Liver (tissue), 9 donors: ENCODE results near the gene CDON. TPM values are rescaled to one million over a fixed set of nuclear protein-coding genes. Genes with fewer than 3 reads are reported as not detected.

Experiments used
- DNase-seq: peaks from one replicate; pipeline ENCODE4 v3.0.0-alpha.2; 2017; ENCODE audit warnings: low spot score
- H3K27ac ChIP-seq, 2 donors: one replicate each; pipeline ENCODE4 v1.7.0; 2013; ENCODE audit warnings: inconsistent platforms in 2 of 2, low read length in 2 of 2, control low read depth in 1 of 2, low read depth in 1 of 2, mild to moderate bottlenecking in 1 of 2
- H3K27me3 ChIP-seq, 4 donors: one replicate each; pipeline versions ENCODE4 v1.6.1 to v1.7.0; 2013; ENCODE audit warnings: low read length in 3 of 4, inconsistent platforms in 1 of 4, mild to moderate bottlenecking in 1 of 4, moderate library complexity in 1 of 4; ENCODE audit not compliant: control insufficient read depth in 4 of 4, insufficient read depth in 4 of 4
- H3K36me3 ChIP-seq, 4 donors: one replicate each; pipeline versions ENCODE4 v1.6.1 to v1.7.0; 2013; ENCODE audit warnings: low read length in 3 of 4, mild to moderate bottlenecking in 3 of 4, low read depth in 1 of 4, moderate library complexity in 1 of 4; ENCODE audit not compliant: control insufficient read depth in 4 of 4, insufficient read depth in 3 of 4
- H3K4me1 ChIP-seq, 4 donors: one replicate each; pipeline versions ENCODE4 v1.6.1 to v1.7.0; 2013; ENCODE audit warnings: low read length in 3 of 4, mild to moderate bottlenecking in 3 of 4, moderate library complexity in 1 of 4; ENCODE audit not compliant: control insufficient read depth in 4 of 4, insufficient read depth in 4 of 4
- H3K4me3 ChIP-seq, 3 donors: one replicate each; pipeline versions ENCODE4 v1.6.1 to v1.7.0; 2013; ENCODE audit warnings: low read length in 3 of 3, control low read depth in 1 of 3, low read depth in 1 of 3, mild to moderate bottlenecking in 1 of 3
- H3K9ac ChIP-seq, 2 donors: one replicate each; pipeline ENCODE4 v1.7.0; 2013; ENCODE audit warnings: low read length in 2 of 2, mild to moderate bottlenecking in 2 of 2, moderate library complexity in 2 of 2, control low read depth in 1 of 2, low read depth in 1 of 2
- H3K9me3 ChIP-seq, 4 donors: one replicate each; pipeline versions ENCODE4 v1.6.1 to v1.7.0; 2013; ENCODE audit warnings: low read length in 3 of 4; ENCODE audit not compliant: control insufficient read depth in 4 of 4
- ATF3 ChIP-seq: IDR thresholded peaks from 2 replicates; pipeline ENCODE4 v1.6.1; 2016; ENCODE audit warnings: antibody characterized with exemption
- FOXA1 ChIP-seq: IDR thresholded peaks from 2 replicates; pipeline ENCODE4 v1.6.1; 2016; ENCODE audit warnings: antibody characterized with exemption
- FOXA2 ChIP-seq: IDR thresholded peaks from 2 replicates; pipeline ENCODE4 v1.6.1; 2016; ENCODE audit warnings: antibody characterized with exemption
- GABPA ChIP-seq, 2 donors: IDR thresholded peaks in 1 of 2; conservative IDR thresholded peaks in 1 of 2; 2 replicates each; pipeline ENCODE4 v1.6.1; 2016; ENCODE audit warnings: antibody characterized with exemption in 2 of 2, mild to moderate bottlenecking in 1 of 2, moderate library complexity in 1 of 2
- HNF4A ChIP-seq, 2 donors: conservative IDR thresholded peaks; 2 replicates each; pipeline ENCODE4 v1.6.1; 2016; ENCODE audit warnings: antibody characterized with exemption in 2 of 2, mild to moderate bottlenecking in 2 of 2
- HNF4G ChIP-seq: IDR thresholded peaks from 2 replicates; pipeline ENCODE4 v1.6.1; 2016; ENCODE audit warnings: antibody characterized with exemption
- JUND ChIP-seq, 2 donors: IDR thresholded peaks; 2 replicates each; pipeline ENCODE4 v1.6.1; 2016; ENCODE audit warnings: antibody characterized with exemption in 2 of 2
- MAX ChIP-seq: IDR thresholded peaks from 2 replicates; pipeline ENCODE4 v1.6.1; 2016; ENCODE audit warnings: antibody characterized with exemption
- NR2F2 ChIP-seq: IDR thresholded peaks from 2 replicates; pipeline ENCODE4 v1.6.1; 2016; ENCODE audit warnings: antibody characterized with exemption
- RXRA ChIP-seq, 2 donors: IDR thresholded peaks; 2 replicates each; pipeline ENCODE4 v1.6.1; 2017 to 2018; ENCODE audit warnings: antibody characterized with exemption in 2 of 2, mild to moderate bottlenecking in 1 of 2
- TAF1 ChIP-seq: conservative IDR thresholded peaks from 2 replicates; pipeline ENCODE4 v1.6.1; 2016; ENCODE audit warnings: antibody characterized with exemption, mild to moderate bottlenecking
- WGBS: extraction: QIAGEN DNeasy Blood & Tissue Kit; methylation state at CpG from one replicate; pipeline ENCODE4 v1.1.7; 2013; 5-methylcytosine and 5-hydroxymethylcytosine counted together
- polyA plus RNA-seq, 2 donors: library from polyadenylated mRNA; stranded (reverse) in 1 of 2; unstranded in 1 of 2; fragments of 200-250 nt in 1 of 2; fragments of >200 nt in 1 of 2; fragmentation: Nextera tagmentation in 1 of 2; extraction: Ambion mirVana in 1 of 2; gene quantifications; one replicate each; pipeline versions ENCODE4 v1.2.1 to v1.2.3, GENCODE V29; 2013 to 2015
- total RNA-seq, 2 donors: library from RNA; depleted of rRNA; stranded (reverse); fragments of >200 nt; gene quantifications; one replicate each; pipeline ENCODE4 v1.2.3, GENCODE V29; 2014
- TF ChIP-seq, protein P1 (sequence below): fragments of 150-350 bp; IDR thresholded peaks from 2 replicates; pipeline ENCODE4 v1.5.1; 2017; ENCODE audit warnings: improper control_type of control experiment, low read depth, low read length; ENCODE audit not compliant: missing input control
- donor health status: healthy.
- donor health status: healthy.
- donor health status: healthy.
- donor health status: healthy.
- donor health status: healthy.

CDON gene
- total and polyA plus RNA-seq, 4 donors: 0.69 to 7.4 (median 3.9) TPM

- TF ChIP-seq, protein P1, sequence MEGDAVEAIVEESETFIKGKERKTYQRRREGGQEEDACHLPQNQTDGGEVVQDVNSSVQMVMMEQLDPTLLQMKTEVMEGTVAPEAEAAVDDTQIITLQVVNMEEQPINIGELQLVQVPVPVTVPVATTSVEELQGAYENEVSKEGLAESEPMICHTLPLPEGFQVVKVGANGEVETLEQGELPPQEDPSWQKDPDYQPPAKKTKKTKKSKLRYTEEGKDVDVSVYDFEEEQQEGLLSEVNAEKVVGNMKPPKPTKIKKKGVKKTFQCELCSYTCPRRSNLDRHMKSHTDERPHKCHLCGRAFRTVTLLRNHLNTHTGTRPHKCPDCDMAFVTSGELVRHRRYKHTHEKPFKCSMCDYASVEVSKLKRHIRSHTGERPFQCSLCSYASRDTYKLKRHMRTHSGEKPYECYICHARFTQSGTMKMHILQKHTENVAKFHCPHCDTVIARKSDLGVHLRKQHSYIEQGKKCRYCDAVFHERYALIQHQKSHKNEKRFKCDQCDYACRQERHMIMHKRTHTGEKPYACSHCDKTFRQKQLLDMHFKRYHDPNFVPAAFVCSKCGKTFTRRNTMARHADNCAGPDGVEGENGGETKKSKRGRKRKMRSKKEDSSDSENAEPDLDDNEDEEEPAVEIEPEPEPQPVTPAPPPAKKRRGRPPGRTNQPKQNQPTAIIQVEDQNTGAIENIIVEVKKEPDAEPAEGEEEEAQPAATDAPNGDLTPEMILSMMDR: no peak
- TF ChIP-seq FOXA2 (no peak), HNF4G (no peak), FOXA1 (no peak), HNF4A (conservative IDR thresholded peaks at IDR 0.05) (no peak), NR2F2 (no peak), ATF3 (no peak), MAX (no peak), RXRA (IDR thresholded peaks at IDR 0.05) (no peak)
- Histone ChIP-seq H3K27me3 (no peaks in the 10 kb centered on the region), H3K9me3 (no peaks in the 10 kb centered on the region), H3K27ac (no peak overlapping the region), H3K4me3 (no peak overlapping the region), H3K4me1 (peaks cover 3 to 10% (median 5%) of the 10 kb centered on the region in 4 donors), H3K9ac (no peak overlapping the region), H3K36me3 (no peaks in the 10 kb centered on the region)
- DNase-seq: no peak
- 97% methylated on average over 4 of the region's 4 CpGs for WGBS
These were observed 95.2 kb downstream of the CDON start for GRCh38 chr11:125967515-125967914.

DNA sequence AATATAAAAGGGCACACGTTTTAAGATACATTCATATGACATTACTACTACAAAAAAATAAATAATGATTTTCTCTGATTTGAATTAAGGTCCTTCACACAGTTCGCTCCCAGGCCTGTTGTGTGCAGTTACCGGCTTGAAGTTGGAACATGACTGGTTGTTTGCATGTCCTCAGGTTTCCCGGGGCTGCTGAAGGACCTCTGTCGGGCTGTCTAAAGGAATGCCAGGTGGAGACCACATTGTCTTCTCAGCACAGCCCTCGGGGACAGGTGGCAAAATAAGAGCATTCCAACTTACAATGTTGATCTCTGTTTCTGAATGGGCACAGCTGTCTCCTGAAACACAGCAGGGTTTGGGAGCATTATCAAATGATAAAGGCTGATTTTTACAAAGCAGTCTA, 101.9 kb downstream of the CDON start:
- Histone ChIP-seq H3K9me3 (no peaks in the 10 kb centered on the region), H3K27ac (no peak overlapping the region), H3K4me3 (no peak overlapping the region), H3K9ac (no peak overlapping the region), H3K27me3 (no peaks in the 10 kb centered on the region), H3K36me3 (peaks cover 0 to 2% (median 0%) of the 10 kb centered on the region in 4 donors), H3K4me1 (no peaks in the 10 kb centered on the region)
- TF ChIP-seq JUND (IDR thresholded peaks at IDR 0.05) (no peak), NR2F2 (no peak)
- DNase-seq: no peak
- 89% methylated on average over 6 of the region's 6 CpGs for WGBS

- no peaks in the 10 kb centered on the region for H3K27me3 ChIP-seq
- H3K9me3 ChIP-seq: no peaks in the 10 kb centered on the region
- DNase-seq: no peak
- H3K4me1 ChIP-seq: no peaks in the 10 kb centered on the region
- WGBS: 92% methylated on average over 10 of the region's 10 CpGs
- TF ChIP-seq FOXA1 (no peak), MAX (no peak), RXRA (IDR thresholded peaks at IDR 0.05) (no peak), TAF1 (no peak), FOXA2 (no peak), GABPA (IDR thresholded peaks at IDR 0.05 in 1 of 2, conservative IDR thresholded peaks at IDR 0.05 in 1 of 2) (no peak)
- TF ChIP-seq, protein P1: no peak
- peaks cover 0 to 2% (median 0%) of the 10 kb centered on the region in 4 donors for H3K36me3 ChIP-seq
- H3K27ac ChIP-seq: no peak overlapping the region
- no peak overlapping the region for H3K4me3 ChIP-seq
- no peak overlapping the region for H3K9ac ChIP-seq
These were observed 102.7 kb downstream of the CDON start for GRCh38 chr11:125959931-125960330.
